HCT116 (cell line): ENCODE results near the gene TLE6. TPM values are rescaled to one million over a fixed set of nuclear protein-coding genes. Genes with fewer than 3 reads are reported as not detected.

Experiments used
- ATAC-seq: fragments of 200-7000 bp; cut with Tn5 transposase; 2 replicates; pipeline ENCODE4 v1.9.1; 2020; ENCODE audit warnings: mild to moderate bottlenecking, moderate library complexity
- BruUV-seq: library from RNA; stranded (reverse); fragments of 400-500 nt; replicated peaks from 2 replicates; lab custom pipeline; 2021; lab: Mats Ljungman, UMichigan
- CTCF ChIA-PET: fragments of 300-600 bp; sonication (Branson Sonifier 250); formaldehyde crosslinking; loops from one replicate; lab custom pipeline; 2021; ENCODE audit warnings: antibody characterized with exemption; lab: Charles Lee
- POLR2A ChIA-PET: fragments of 300-600, 350-600 bp; sonication (Branson Sonifier 250); formaldehyde crosslinking; loops from one replicate; lab custom pipeline; 2021; ENCODE audit warnings: antibody characterized with exemption; lab: Charles Lee
- RAD21 ChIA-PET, 2 experiments: fragments of 300-600 bp; sonication (Branson Sonifier 250); formaldehyde crosslinking; loops; one replicate each; lab custom pipeline; 2023; ENCODE audit warnings: low total read pairs in 2 of 2; ENCODE audit not compliant: uncharacterized antibody in 2 of 2, unreplicated experiment in 2 of 2, low non-redundant PET in 1 of 2; lab: Charles Lee
- DNase-seq: peaks from one replicate; pipeline ENCODE4 v3.0.0-alpha.2; 2010; ENCODE audit warnings: low read depth, low spot score
- H2AFZ ChIP-seq: fragments of 200-600 bp; shearing (Covaris generic), sonication (generic); 2 replicates; pipeline ENCODE4 v1.6.1; 2017; ENCODE audit warnings: low read depth, mixed run types, mixed read lengths, antibody characterized with exemption, low read length; ENCODE audit not compliant: poor library complexity, severe bottlenecking
- H3K27ac ChIP-seq: 2 replicates; pipeline ENCODE4 v1.5.1; 2012; ENCODE audit warnings: low read depth, low read length
- H3K27me3 ChIP-seq: fragments of 200-600 bp; sonication (generic); 2 replicates; pipeline ENCODE4 v1.6.1; 2016; ENCODE audit warnings: mixed run types, low read length, mixed read lengths; ENCODE audit not compliant: insufficient read depth
- H3K36me3 ChIP-seq, 2 experiments: fragments of 200-500 bp in 1 of 2; fragments of 200-600 bp in 1 of 2; sonication (Bioruptor generic) in 1 of 2; sonication (generic) in 1 of 2; 2 replicates each; pipeline versions ENCODE4 v1.5.1 to v1.6.1; 2014 to 2016; ENCODE audit warnings: low read length in 2 of 2, inconsistent platforms in 1 of 2, mixed read lengths in 1 of 2, mixed run types in 1 of 2; ENCODE audit not compliant: insufficient read depth in 2 of 2, control insufficient read depth in 1 of 2
- H3K4me1 ChIP-seq, 2 experiments: fragments of 200-600 bp in 1 of 2; sonication (generic) in 1 of 2; 2 replicates each; pipeline versions ENCODE4 v1.5.1 to v1.6.1; 2012 to 2017; ENCODE audit warnings: low read length in 2 of 2, inconsistent platforms in 1 of 2, mild to moderate bottlenecking in 1 of 2, mixed read lengths in 1 of 2, mixed run types in 1 of 2, moderate library complexity in 1 of 2; ENCODE audit not compliant: insufficient read depth in 2 of 2, control insufficient read depth in 1 of 2
- H3K4me2 ChIP-seq: fragments of 200-600 bp; sonication (generic); 2 replicates; pipeline ENCODE4 v1.6.1; 2017; ENCODE audit warnings: mixed run types, low read length, mixed read lengths
- H3K4me3 ChIP-seq, 2 experiments: fragments of 200-600 bp in 1 of 2; sonication (generic) in 1 of 2; replicated peaks in 1 of 2; 2 replicates each; pipeline ENCODE4 v1.5.1; 2011 to 2016; ENCODE audit warnings: low read length in 2 of 2, control low read depth in 1 of 2, low read depth in 1 of 2, mild to moderate bottlenecking in 1 of 2, mixed read lengths in 1 of 2, mixed run types in 1 of 2
- H3K79me2 ChIP-seq: fragments of 200-600 bp; sonication (generic); 2 replicates; pipeline ENCODE4 v1.6.1; 2017; ENCODE audit warnings: mild to moderate bottlenecking, mixed run types, low read length, moderate library complexity, mixed read lengths; ENCODE audit not compliant: insufficient read depth
- H3K9ac ChIP-seq: fragments of 200-600 bp; sonication (generic); 2 replicates; pipeline ENCODE4 v1.6.1; 2016; ENCODE audit warnings: low read length, mixed read lengths
- H3K9me2 ChIP-seq: fragments of 200-600 bp; sonication (generic), shearing (Covaris generic); 2 replicates; pipeline ENCODE4 v1.6.1; 2017; ENCODE audit warnings: mixed run types, mild to moderate bottlenecking, moderate library complexity; ENCODE audit not compliant: insufficient read depth
- H3K9me3 ChIP-seq, 2 experiments: fragments of 200-500 bp in 1 of 2; fragments of 200-600 bp in 1 of 2; sonication (Bioruptor generic) in 1 of 2; sonication (generic) in 1 of 2; 2 replicates each; pipeline ENCODE4 v1.6.1; 2014 to 2017; ENCODE audit warnings: low read length in 2 of 2, mixed read lengths in 2 of 2, inconsistent platforms in 1 of 2, low read depth in 1 of 2, mild to moderate bottlenecking in 1 of 2, mixed run types in 1 of 2, moderate library complexity in 1 of 2; ENCODE audit not compliant: control insufficient read depth in 1 of 2, insufficient read depth in 1 of 2
- H4K20me1 ChIP-seq: fragments of 200-600 bp; sonication (generic), shearing (Covaris generic); 2 replicates; pipeline ENCODE4 v1.6.1; 2017; ENCODE audit warnings: mixed run types, mild to moderate bottlenecking, moderate library complexity; ENCODE audit not compliant: insufficient read depth
- EGR1 ChIP-seq: IDR thresholded peaks from 2 replicates; pipeline ENCODE4 v1.6.1; 2012; ENCODE audit warnings: low read depth
- JUND ChIP-seq: IDR thresholded peaks from 2 replicates; pipeline ENCODE4 v1.6.1; 2012
- RAD21 ChIP-seq: IDR thresholded peaks from 2 replicates; pipeline ENCODE4 v1.6.1; 2012; ENCODE audit warnings: low read depth, mild to moderate bottlenecking
- SP1 ChIP-seq: IDR thresholded peaks from 2 replicates; pipeline ENCODE4 v1.6.1; 2012; ENCODE audit warnings: low read depth
- TCF7L2 ChIP-seq: IDR thresholded peaks from 2 replicates; pipeline ENCODE4 v1.7.0; 2011; ENCODE audit warnings: borderline replicate concordance, inconsistent platforms; ENCODE audit not compliant: insufficient read depth, insufficient read length; ENCODE audit errors: extremely low read depth
- YY1 ChIP-seq: IDR thresholded peaks from 2 replicates; pipeline ENCODE4 v1.6.1; 2011; ENCODE audit warnings: low read length, low read depth, moderate library complexity, mild to moderate bottlenecking; ENCODE audit not compliant: insufficient replicate concordance; ENCODE audit errors: extremely low read depth
- ZFX ChIP-seq: fragments of 450-650 bp; IDR thresholded peaks from 2 replicates; pipeline ENCODE4 v1.6.1; 2017
- ZNF274 ChIP-seq: fragments of 200-500 bp; sonication (Bioruptor generic); IDR thresholded peaks from 2 replicates; pipeline ENCODE4 v1.6.1; 2014; ENCODE audit warnings: mild to moderate bottlenecking, low read depth, low read length, inconsistent platforms
- intact Hi-C: fragments of 100-400 bp; cut with micrococcal nuclease; formaldehyde crosslinking; loops from 2 replicates; pipeline ENCODE4 v1.10.0; 2022
- total RNA-seq: library from RNA; stranded (reverse); gene quantifications from one replicate; pipeline ENCODE4 v1.2.1, GENCODE V29; 2021; ENCODE audit not compliant: unreplicated experiment
- TF ChIP-seq, protein P1 (sequence below): IDR thresholded peaks from 2 replicates; pipeline ENCODE4 v1.6.1; 2012
- TF ChIP-seq, protein P2 (sequence below): IDR thresholded peaks from 2 replicates; pipeline ENCODE4 v1.6.1; 2012; ENCODE audit warnings: low read depth
- TF ChIP-seq, protein P3 (sequence below), 3 experiments: fragments of 200-600 bp in 1 of 3; sonication (generic) in 1 of 3; IDR thresholded peaks in 2 of 3; conservative IDR thresholded peaks in 1 of 3; 2 replicates each; pipeline ENCODE4 v1.5.1; 2012 to 2017; ENCODE audit warnings: low read depth in 2 of 3, low read length in 2 of 3, antibody characterized with exemption in 1 of 3, borderline replicate concordance in 1 of 3, control low read depth in 1 of 3, mild to moderate bottlenecking in 1 of 3, mixed read lengths in 1 of 3, mixed run types in 1 of 3, moderate library complexity in 1 of 3; ENCODE audit not compliant: insufficient read depth in 1 of 3

Gene TLE6
- total RNA-seq, 1 experiment from 2014 or later: 10.9 TPM

DNA sequence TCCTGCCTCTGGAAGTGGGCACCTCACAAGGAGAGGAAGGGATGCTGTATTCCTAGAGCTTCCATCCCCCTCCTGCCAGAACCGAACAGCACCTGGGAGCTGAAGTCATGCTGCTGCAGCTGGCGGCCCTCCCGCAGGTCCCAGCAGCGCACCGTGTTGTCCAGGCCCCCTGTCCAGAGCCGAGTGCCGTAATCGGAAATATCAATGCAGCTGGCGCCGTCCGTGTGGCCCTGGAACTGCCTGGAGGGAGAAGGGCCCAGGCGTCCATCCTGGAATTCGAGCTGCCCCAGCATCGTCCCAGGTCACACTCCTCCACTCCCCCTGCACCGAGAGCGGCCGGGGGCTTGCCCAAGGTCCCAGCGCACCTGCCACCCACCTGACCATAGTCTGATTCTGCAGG lies 28.0 kb downstream of the TLE6 start:
- H3K4me1 ChIP-seq: peaks cover 0 to 3% of the 10 kb centered on the region in 2 experiments; a peak in 1 of 4 replicates
- intact Hi-C loops: no loop called here
- ATAC-seq (no peak), DNase-seq (no peak)
- H3K4me2 ChIP-seq: no peak overlapping the region
- H3K9me2 ChIP-seq: no peaks in the 10 kb centered on the region
- no peaks in the 10 kb centered on the region for H3K9me3 ChIP-seq
- no peaks in the 10 kb centered on the region for H4K20me1 ChIP-seq
- no peak overlapping the region for H3K27ac ChIP-seq
- H3K4me3 ChIP-seq: no peak overlapping the region
- no peak for TF ChIP-seq TCF7L2
- no peak for TF ChIP-seq JUND
- TF ChIP-seq, protein P1, sequence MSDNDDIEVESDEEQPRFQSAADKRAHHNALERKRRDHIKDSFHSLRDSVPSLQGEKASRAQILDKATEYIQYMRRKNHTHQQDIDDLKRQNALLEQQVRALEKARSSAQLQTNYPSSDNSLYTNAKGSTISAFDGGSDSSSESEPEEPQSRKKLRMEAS: no peak
- TF ChIP-seq EGR1: no peak
- no peak for TF ChIP-seq SP1
- TF ChIP-seq ZNF274: no peak
- TF ChIP-seq ZFX: no peak
- no peak for TF ChIP-seq RAD21
- TF ChIP-seq, protein P2, sequence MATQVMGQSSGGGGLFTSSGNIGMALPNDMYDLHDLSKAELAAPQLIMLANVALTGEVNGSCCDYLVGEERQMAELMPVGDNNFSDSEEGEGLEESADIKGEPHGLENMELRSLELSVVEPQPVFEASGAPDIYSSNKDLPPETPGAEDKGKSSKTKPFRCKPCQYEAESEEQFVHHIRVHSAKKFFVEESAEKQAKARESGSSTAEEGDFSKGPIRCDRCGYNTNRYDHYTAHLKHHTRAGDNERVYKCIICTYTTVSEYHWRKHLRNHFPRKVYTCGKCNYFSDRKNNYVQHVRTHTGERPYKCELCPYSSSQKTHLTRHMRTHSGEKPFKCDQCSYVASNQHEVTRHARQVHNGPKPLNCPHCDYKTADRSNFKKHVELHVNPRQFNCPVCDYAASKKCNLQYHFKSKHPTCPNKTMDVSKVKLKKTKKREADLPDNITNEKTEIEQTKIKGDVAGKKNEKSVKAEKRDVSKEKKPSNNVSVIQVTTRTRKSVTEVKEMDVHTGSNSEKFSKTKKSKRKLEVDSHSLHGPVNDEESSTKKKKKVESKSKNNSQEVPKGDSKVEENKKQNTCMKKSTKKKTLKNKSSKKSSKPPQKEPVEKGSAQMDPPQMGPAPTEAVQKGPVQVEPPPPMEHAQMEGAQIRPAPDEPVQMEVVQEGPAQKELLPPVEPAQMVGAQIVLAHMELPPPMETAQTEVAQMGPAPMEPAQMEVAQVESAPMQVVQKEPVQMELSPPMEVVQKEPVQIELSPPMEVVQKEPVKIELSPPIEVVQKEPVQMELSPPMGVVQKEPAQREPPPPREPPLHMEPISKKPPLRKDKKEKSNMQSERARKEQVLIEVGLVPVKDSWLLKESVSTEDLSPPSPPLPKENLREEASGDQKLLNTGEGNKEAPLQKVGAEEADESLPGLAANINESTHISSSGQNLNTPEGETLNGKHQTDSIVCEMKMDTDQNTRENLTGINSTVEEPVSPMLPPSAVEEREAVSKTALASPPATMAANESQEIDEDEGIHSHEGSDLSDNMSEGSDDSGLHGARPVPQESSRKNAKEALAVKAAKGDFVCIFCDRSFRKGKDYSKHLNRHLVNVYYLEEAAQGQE: no peak
- TF ChIP-seq, protein P3, sequence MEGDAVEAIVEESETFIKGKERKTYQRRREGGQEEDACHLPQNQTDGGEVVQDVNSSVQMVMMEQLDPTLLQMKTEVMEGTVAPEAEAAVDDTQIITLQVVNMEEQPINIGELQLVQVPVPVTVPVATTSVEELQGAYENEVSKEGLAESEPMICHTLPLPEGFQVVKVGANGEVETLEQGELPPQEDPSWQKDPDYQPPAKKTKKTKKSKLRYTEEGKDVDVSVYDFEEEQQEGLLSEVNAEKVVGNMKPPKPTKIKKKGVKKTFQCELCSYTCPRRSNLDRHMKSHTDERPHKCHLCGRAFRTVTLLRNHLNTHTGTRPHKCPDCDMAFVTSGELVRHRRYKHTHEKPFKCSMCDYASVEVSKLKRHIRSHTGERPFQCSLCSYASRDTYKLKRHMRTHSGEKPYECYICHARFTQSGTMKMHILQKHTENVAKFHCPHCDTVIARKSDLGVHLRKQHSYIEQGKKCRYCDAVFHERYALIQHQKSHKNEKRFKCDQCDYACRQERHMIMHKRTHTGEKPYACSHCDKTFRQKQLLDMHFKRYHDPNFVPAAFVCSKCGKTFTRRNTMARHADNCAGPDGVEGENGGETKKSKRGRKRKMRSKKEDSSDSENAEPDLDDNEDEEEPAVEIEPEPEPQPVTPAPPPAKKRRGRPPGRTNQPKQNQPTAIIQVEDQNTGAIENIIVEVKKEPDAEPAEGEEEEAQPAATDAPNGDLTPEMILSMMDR (IDR thresholded peaks at IDR 0.05 in 2 of 3, conservative IDR thresholded peaks at IDR 0.05 in 1 of 3; ENCODE audit: borderline replicate concordance in 1 of 3, insufficient read depth in 1 of 3, low read depth in 2 of 3, low read length in 2 of 3): no peak
- TF ChIP-seq YY1: no peak
- H3K79me2 ChIP-seq: no peaks in the 10 kb centered on the region
- H2AFZ ChIP-seq: no peak overlapping the region
- CTCF ChIA-PET: no interaction called here
- POLR2A ChIA-PET: interaction anchor here (1.1 to 1.7 kb wide), 3 partner anchors 22 to 30 kb away, joined by 3 to 5 read pairs (median 3); partner anchors contain the start of gene TLE6
- BruUV-seq: no TSS peak
- RAD21 ChIA-PET: no interaction called here
- no peaks in the 10 kb centered on the region; a peak in 1 of 4 replicates for H3K36me3 ChIP-seq
- H3K9ac ChIP-seq: no peak overlapping the region
- no peaks in the 10 kb centered on the region for H3K27me3 ChIP-seq
